ENCODE results near the gene ASXL2.

ASXL2 gene

DNA sequence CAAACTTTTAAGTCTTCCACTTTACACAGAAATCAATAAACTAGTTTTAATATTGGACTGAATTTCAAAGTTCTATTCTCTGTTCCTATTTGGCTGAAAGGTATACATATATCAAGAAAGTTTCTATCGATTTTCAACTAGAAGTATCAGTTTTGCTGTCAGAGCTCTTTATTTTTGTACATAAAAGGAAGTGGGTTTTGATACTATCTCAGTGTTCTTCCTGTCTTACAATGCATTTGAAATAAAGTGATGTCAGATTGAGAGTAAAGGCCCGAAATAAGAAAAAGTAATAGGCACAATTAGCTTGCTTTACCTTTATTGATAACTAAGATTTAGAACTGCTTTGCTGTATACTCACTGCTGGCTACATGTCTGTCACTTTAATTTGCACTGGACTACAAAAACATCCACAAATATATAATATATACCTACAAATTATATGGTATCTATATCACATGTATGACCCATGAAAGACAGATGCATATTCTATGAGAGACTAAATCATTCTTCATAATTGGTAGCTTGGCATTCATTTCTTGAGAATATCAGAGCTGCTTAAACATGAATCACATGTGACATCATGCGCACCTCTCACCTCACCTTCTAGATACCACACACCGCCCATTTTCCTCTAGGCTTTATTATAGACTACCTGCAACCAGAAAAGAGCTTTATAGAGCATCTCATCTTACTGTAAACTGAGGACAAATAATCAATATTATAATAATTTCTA lies 83.6 kb downstream of the ASXL2 start:
- DNase-seq = no peak

DNA sequence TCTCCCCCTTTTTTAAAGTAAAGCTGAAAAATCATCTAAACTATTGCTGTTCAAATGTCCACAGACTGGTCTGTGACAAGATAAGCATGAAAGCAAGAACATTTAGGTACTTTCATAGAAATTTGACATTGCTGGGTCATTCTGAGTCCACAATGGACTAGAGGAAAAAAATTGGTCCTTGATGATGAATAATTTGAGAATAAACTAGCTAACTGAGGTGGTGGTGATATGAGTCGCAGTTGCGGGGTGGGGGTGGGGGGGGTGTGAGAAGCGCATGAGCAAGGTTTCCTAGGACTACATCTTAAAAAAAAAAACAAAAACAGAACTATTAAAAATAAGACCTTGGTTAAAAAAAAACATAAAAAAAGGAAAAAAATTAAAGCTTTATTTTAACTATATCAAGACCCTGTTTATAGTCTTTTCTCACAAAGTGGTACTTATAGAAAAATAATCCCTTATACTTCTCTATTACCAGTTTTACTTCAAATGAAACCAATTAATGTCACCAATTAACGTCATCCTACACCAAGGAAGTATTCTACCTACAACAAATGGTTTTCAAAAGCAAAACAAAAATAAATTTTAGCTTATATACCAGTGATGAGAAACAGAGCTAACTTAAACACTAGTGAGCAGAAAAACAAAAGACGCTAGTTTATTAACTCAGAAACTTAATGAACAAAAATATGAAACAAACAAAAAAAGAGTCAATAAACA lies 88.1 kb downstream of the ASXL2 start:
- DNase-seq = no peak

DNA sequence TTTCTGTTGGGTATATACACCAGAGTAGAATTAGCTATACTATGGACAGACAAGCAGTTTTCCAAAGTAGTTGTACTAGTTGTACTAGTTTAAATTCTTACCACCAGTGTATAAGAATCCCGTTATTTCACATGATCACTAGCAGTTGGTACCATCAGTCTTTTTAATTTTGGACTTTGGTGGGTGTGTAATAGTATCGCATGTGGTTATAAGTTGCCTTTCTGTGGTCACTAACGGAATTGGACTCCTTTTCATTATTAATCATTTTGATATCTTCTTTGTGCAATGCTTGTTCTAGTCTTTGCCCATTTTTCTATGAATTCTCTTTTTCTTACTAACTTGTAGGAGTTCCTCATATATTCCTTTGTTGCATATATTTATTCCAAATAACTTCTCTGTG lies 89.8 kb downstream of the ASXL2 start:
- no peak for DNase-seq

DNA sequence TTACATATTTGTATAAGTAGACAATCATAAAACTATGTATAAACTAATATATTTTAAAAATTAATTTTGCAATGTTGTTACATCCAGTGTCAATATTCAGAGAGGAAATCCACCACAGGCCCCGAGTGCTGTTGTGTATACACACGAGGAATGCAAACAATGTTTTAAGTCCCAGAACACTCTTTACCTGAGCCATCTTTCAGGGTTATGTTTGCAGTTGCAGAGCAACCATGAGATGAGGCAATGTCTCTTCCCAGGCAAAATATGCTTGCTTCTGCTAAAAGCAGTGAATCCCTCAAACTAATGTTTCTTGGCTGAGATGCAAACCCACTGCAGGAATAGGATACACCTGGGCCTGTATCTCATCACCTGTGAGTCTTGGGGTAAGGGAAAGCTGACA lies 91.3 kb downstream of the ASXL2 start:
- DNase-seq = no peak

DNA sequence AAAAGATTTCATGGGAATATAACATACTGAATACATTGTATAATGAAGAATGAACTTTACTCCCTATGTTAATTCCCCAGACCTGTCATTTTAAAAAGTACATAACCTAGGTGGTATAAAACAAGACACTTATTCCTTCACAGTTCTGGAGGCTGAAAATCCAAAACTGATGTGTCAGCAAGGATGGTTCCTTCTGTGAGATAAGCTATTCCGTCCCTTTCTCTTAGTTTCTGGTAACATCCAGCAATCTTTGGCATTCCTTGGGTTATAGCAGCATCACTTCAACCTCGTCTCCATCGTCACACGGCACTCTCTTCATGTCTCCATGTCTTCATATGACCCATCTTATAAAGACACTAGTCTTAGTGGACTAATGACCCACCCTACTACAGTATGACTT lies 93.9 kb downstream of the ASXL2 start:
- DNase-seq = no peak

DNA sequence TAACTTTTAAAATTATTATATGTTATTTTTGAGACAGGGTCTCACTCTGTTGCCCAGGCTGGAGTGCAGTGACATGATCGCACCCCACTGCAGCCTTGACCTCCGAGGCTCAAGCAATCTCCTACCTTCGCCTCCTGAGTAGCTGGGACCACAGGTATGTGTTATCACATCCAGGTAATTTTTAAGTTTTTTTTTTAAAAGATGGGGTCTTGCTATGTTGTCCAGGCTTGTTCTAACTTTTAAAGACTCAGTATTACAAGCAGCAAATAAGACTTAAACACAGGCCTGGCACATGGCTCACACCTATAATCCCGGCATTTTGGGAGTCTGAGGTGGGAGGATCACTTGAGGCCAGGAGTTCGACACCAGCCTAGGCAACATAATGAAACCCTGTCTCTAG lies 101.2 kb downstream of the ASXL2 start:
- no peak for DNase-seq

DNA sequence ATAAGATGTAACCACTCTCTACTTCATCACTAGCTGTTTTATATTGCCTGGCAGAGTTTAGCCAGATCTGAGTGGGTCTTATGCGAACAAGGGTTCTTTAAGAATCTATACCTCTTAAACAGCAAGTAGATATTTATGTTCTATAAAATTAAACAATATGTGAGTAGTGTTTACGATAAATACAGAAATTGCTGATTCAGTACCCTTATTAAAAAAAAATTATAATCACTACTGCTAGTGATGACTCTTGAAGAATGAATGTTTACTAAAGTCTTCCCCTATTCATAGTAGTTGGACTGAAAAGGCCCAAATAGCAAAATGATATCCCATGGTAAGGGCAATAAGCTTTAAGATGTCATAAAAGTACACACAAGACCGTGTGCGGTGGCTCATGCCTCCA lies 106.2 kb downstream of the ASXL2 start:
- no peak for DNase-seq

DNA sequence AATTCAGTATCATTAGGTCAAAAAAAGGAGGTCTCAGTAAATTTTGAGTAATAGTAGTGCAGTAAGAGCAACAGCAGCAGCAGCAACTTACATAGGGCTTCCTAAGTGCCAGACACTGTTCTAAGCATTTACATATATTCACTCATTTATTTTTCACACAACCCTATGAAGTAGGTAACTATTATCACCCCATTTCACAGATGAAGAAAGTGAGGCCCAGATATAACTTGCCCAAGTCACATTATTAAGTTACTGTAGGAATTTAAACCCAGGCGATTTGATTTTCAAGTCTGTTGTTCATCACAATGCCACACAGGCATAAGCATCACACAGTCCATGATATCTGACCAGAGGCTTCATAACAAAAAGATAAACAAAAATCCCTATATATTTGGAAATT lies 114.7 kb downstream of the ASXL2 start:
- DNase-seq = no peak

DNA sequence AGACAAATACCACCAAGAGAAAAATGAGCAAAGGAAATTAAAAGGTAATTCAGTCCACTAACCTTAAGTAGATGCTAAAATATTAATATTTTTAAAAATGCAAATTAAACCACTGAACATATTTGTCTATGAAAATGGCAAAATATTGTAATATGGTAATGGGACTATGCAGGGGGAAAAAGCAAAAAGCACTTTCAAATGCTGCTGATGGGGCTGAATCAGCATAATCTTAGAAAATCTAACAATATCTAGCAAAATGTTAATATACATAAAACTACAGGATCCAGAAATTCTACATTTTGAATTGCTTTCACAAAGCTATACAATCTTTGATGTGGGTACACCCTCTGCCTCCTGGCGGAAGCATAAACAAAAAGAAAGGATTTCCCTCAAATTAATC lies 118.0 kb downstream of the ASXL2 start:
- DNase-seq = no peak

DNA sequence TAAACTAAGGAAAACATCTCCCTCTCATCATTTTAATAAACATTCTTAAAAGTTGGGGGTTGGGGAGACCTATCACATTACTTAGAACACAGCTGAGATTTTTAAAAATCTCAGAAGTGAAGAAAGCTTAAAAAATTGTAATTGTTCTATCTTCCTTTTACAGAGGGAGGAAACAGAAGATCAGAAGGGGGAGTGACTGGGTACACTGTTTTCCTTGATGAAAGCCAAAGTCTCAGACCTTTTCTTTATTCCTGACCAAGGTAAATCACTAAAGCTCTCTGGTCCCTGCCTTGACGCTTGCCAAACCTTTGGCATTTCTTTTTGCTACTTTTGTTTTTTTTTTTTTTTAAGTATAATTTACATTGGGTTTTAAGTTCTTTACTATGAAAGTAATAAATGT lies 119.9 kb downstream of the ASXL2 start:
- DNase-seq = no peak

DNA sequence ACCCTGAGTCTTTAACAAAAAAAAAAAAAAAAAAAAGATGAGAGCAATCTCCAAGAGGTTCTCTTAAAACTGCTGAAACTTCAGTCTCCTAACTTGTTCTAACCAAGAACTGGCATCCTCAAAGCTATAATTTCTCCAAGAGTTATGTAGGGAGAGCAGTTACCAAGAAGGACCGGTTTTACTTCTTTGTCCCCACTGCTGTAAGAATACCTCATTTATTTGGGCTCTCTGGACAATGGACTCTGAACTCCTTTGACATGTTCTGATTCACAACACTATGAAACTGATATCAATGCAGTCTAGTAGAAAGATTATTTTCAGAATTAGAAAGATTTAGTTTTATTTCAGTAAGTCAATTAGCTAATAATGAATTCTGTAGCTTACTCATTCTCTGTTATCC lies 120.4 kb downstream of the ASXL2 start:
- no peak for DNase-seq

DNA sequence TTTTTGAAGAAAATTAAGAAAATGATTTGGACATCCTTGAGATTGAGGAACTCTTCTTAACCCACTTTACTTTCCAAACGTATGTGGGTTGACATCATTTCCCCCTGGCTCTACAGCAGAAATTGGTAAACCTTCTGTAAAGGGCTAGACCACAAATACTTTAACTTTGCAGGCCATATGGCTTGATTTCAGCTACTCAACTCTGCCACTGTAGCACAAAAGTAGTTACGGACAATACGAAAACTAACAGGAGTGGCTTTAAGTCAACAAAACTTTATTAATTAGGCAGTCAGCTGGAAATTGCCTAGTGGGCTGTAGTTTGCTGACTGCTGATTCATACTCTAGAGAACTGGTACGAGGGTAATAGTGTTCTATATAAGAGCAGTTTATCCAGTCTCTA lies 121.8 kb downstream of the ASXL2 start:
- DNase-seq = peak; percentile 24

DNA sequence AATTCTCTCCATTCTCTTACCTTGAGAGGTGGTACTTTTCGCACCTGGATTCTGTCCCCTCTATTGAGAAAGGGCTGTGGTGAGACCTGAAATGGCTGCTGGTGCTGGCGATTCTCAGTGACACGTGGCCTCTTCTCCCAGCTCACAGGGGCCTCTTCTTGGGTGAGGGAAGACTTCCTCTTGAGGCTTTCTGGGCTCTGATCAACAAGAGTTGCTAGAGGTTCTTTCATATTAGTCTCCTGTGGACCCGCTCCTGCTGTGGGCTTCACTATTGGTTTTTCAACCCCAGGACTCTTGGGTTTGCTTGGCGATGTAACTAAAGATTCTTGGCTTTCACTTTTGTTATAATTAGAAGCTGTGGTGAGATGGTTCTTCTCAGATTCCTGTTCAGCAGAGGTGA lies 128.6 kb downstream of the ASXL2 start:
- DNase-seq = no peak

DNA sequence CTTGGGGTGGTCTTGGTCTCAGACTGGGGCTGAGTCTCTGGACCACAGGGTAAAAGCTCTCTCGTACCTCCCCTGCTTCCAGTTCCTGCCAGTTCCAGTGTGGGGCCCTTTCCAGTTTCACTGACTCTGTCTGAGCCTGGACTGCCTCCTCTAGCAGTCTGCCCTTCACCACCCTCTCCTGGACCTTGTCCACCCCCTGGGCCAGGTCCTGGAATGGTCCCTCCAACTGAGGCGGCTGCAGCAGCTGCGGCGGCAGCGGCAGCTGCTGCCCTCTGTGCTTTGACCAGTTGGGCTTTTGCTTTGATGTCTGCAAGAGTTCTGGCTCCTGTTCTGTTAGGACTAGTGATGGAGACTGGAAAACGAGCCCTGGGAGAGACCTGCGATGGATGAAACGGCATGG lies 134.2 kb downstream of the ASXL2 start:
- no peak for DNase-seq

DNA sequence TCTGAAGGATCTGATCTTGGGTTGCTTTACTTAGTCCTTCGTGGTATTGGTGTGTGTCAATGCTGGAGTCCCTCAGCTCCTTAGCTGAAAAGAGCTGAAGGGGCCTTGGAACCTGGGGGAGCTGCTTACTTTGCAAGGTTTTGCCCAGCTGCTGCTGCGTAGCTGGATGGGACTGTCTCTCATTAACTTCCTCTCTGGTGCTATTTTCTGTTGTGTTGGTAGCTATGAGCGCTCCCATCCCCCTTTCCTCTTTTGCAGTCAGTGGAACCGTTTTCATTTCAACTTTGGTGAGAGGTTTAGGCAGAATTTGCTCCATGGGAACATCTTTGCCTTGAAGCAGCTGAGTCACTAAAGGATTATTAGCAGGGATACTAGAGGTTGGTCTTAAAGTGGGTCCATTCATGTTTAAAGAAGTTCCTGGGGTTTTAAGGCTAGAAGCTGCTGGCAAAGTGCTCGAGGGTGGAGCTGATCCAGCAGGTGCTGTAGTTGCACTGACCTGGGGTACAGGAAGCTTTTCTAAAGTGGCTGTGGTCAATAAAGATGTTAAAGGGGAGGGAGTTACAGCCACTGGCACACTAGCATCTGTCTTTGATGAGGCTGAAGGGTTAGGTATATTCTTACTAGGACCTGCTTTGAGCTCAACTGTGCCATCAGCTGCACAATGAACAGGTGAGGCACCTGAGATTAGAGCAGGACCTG lies 135.0 kb downstream of the ASXL2 start:
- DNase-seq = peak; percentile 85

DNA sequence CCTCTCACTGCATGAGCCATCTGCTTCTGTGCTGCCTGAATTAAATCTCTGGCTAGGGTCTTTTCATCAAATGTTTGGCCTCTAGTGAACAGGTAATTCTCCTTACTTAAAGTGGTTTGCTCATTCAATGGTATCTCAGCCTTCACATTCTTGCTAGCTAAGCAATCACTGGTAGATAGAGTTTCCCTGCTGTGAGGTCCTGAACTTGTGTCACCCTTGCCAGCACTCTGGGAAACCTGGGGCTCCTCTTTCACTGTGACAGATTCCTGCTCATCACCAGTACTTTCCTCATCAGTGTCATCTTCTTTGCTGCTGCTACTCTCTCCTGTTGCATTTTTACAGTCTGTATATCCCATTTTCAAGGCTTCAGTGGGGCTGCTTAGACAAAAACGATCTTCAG lies 135.8 kb downstream of the ASXL2 start:
- DNase-seq = no peak

DNA sequence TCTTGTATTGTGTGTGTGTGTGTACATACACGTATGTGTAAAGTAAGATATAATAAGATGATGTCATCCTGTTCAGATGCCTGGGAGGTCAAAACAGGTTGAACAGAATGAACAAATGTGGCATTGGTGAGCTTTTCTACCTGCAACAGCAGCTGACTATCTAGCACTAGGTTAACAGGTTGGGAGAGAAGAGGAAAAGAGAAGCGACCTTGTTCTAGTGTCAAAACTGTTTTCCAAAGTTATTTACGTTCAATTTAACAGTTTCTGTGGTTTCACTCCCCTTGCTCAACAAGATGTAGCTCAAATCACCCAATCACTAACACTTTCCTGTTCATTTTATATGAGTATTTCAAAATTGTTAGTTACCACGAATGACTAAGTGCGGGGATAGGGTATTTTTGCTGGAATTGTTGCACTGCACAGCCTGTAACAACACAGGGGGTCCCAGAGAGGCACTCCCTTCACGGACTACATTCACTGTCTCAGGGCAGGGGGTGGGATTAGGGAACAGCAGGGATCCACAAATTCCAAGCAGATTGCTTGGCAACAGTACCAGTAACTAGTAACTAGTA lies 137.4 kb downstream of the ASXL2 start:
- DNase-seq = no peak

DNA sequence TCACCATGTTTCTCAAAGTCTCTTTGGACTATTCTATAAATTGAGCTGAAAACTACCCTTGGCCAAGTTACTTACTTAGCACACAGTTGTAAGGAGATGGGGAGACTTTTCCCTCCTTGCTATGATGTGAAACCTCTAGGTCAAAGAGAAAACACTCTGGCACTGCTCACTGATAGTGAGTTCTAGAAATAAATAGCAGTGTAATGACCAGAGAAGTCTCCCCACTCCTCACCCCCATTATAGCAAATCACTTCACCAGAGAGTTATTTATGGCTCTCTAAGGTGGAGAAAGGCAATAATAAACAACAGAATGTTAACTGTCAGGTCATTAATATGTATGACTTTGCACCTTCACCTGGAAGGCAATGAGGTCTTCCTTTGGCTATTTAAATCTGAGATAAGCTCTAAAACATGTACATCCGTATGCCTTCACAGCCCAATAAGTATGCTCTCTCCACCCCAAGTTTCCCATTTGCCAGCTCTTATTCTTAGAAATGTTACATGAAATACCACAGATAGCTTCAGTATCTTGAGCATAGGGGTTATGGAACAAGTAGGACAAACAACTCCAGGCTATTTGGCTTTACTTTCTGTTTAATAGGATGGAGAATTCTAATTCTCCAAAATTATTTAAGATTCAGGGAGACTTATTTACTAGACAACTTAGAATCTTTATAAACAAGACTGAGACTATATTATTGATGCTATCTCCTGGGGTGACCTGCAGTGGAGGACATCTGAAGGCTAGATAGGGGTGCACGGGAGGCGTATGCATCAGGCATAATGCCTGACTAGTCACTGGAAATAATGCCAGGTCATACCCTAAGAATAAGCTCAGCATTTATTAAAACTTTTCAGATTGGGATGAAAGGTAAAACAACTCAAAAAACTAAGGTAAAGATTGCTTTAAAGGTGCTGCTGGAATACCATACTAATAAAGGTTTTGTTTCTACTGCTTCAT lies 139.6 kb downstream of the ASXL2 start:
- DNase-seq = no peak

DNA sequence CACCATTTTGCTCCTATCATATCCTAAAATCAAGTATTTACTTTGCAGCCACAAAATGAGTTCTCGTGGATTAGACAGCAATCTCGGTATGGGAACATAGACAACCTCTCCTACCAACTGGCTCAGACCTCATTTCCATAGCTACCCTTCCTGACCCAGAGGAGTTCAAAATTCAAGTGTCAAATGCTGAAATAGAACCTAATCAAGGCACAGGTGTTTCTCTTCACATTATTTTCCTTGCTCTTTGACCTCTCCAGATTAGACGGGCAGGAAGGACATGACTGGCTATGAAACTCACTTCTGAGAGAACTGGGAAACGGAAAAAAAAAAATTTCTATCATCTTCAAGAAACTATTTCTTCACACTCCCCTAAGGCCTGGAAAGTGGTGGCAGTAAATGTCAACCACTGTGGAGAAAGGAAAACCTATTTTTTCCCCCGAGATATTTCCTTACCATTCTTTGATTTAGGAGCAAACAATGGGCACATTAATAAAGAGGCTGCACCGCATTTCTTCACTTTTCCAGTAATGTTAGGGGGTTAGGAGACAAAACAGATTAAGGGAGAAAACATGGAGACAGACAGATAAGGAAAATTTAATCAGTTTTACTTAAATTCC lies 141.3 kb downstream of the ASXL2 start:
- DNase-seq = no peak

DNA sequence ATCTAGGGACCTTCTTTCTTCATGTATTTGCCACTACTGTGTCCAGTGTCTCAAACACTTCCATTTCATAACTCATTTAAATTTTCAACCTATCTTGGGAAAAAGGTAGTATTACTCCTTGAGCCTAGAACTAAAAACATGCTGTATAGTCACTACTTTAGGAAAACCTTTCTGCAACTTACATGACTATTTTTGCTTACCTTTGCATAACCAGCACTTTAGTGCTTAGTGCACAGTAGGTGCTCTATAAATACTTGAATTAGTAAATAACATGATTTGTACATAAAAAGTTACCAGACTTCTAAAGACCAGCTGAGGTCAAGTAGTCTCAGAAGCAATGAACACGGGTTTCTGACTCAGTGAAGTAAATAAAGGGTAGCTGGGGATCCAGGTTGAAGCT lies 142.5 kb downstream of the ASXL2 start:
- DNase-seq = no peak

DNA sequence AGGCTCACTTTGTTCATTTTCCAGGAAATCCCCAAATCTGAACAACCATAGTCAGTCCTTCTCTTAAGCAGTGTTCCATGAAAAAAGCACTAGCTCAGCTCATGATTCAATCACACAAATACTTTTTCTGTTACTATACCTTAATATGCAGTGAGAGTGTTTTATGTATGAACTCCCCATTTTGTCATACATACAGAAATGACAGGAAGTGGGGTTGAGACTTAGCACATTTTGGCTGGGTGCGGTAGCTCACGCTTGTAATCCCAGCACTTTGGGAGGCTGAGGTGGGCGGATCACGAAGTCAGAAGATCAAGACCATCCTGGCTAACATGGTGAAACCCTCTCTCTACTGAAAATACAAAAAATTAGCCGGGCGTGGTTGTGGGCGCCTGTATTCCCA lies 149.7 kb downstream of the ASXL2 start:
- no peak for DNase-seq

DNA sequence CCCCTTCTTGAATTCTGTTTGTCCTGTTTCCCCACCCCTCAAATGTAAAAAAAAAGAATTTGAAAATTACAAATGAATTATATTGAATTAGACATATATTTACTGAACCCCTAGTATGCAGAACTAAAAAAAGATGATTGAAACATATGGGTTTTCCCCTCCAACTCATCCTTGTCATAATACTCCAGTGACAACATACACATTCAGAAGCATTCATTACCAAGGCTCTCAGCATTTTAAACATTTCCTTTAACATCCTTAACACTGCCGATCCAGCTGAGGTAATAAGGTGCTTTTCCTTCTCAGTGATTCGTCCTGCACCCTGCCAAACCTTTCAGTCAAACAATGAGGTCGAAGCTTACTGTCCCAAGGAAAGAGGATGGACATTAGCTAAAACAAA lies 151.8 kb downstream of the ASXL2 start:
- no peak for DNase-seq

All from DMS79 treated with DMSO at 0.1 percent for 48 hours (cell line).